Activated gamma-delta T cell treated with Interleukin-2 at 50 U/mL for 16 hours (primary cell): ENCODE measurements around the gene CIC.

ENCODE experiments used
- DNase-seq: peaks from one replicate; pipeline ENCODE4 v3.0.0-alpha.2; 2020

The CIC gene

GRCh38 chr19:42278452-42279154 is 9.6 kb downstream of the CIC start:
- DNase-seq = no peak

- no peak for DNase-seq
Observed at GRCh38 chr19:42279155-42279901, 10.3 kb downstream of the CIC start.

GRCh38 chr19:42279902-42280814 is 11.1 kb downstream of the CIC start:
- DNase-seq = peak; percentile 79

- DNase-seq = no peak
Observed at GRCh38 chr19:42280815-42281145, 11.7 kb downstream of the CIC start.

- DNase-seq = no peak
Observed at GRCh38 chr19:42281146-42281826, 12.2 kb downstream of the CIC start.

GRCh38 chr19:42281827-42282762 is 13.0 kb downstream of the CIC start:
- DNase-seq = no peak

- no peak for DNase-seq
Observed at GRCh38 chr19:42282819-42283187, 13.8 kb downstream of the CIC start.

- DNase-seq = peak; percentile 96
Observed at GRCh38 chr19:42283188-42284065, 14.4 kb downstream of the CIC start.

- DNase-seq = peak; percentile 68
Observed at GRCh38 chr19:42284066-42284501, 15.0 kb downstream of the CIC start.

- DNase-seq = no peak
Observed at GRCh38 chr19:42284591-42285341, 15.7 kb downstream of the CIC start.

GRCh38 chr19:42285541-42285941 is 16.5 kb downstream of the CIC start:
- no peak for DNase-seq

GRCh38 chr19:42285988-42286348 is 16.9 kb downstream of the CIC start:
- no peak for DNase-seq

- no peak for DNase-seq
Observed at GRCh38 chr19:42286349-42287016, 17.4 kb downstream of the CIC start.

- no peak for DNase-seq
Observed at GRCh38 chr19:42287017-42287826, 18.2 kb downstream of the CIC start.

- no peak for DNase-seq
Observed at GRCh38 chr19:42287827-42288107, 18.7 kb downstream of the CIC start.

- DNase-seq = no peak
Observed at GRCh38 chr19:42288387-42288786, 19.3 kb downstream of the CIC start.

- DNase-seq = no peak
Observed at GRCh38 chr19:42288881-42289555, 20.0 kb downstream of the CIC start.

GRCh38 chr19:42289556-42290041 is 20.5 kb downstream of the CIC start:
- no peak for DNase-seq
